AG09309 (cell line): ENCODE data around the gene MTMR12.

Experiments
- DNase-seq: peaks from one replicate; pipeline ENCODE4 v3.0.0-alpha.2; 2010; ENCODE audit warnings: low read depth
- H3K4me3 ChIP-seq: 2 replicates; pipeline ENCODE4 v1.5.1; 2011; ENCODE audit warnings: mild to moderate bottlenecking, low read depth, low read length, moderate library complexity; ENCODE audit not compliant: control insufficient read depth
- CTCF ChIP-seq: IDR thresholded peaks from 2 replicates; pipeline ENCODE4 v1.5.1; 2011; ENCODE audit warnings: mild to moderate bottlenecking, low read depth, low read length, inconsistent platforms; ENCODE audit not compliant: insufficient read depth, control insufficient read depth; ENCODE audit errors: missing control alignments

Gene MTMR12

GRCh38 chr5:32332361-32332760 lies 19.6 kb upstream of the MTMR12 start:
- H3K4me3 ChIP-seq, result no peak overlapping the region
- TF ChIP-seq CTCF, result no peak
- DNase-seq, result no peak

- no peak for DNase-seq
- H3K4me3 ChIP-seq, result no peak overlapping the region
- no peak for TF ChIP-seq CTCF
These were observed 19.2 kb upstream of the MTMR12 start for GRCh38 chr5:32331935-32332274.

- TF ChIP-seq CTCF, result no peak
- no peak overlapping the region for H3K4me3 ChIP-seq
- no peak for DNase-seq
These were observed 18.6 kb upstream of the MTMR12 start for GRCh38 chr5:32331217-32331934.

GRCh38 chr5:32330126-32330971 lies 17.6 kb upstream of the MTMR12 start:
- H3K4me3 ChIP-seq, result no peak overlapping the region
- no peak for DNase-seq

GRCh38 chr5:32329395-32329834 lies 16.7 kb upstream of the MTMR12 start:
- H3K4me3 ChIP-seq, result no peak overlapping the region
- TF ChIP-seq CTCF, result peak; percentile 86
- DNase-seq, result peak; percentile 34

More at GRCh38 chr5:32330126-32330971, 17.6 kb upstream of the MTMR12 start:
- no peak for TF ChIP-seq CTCF

GRCh38 chr5:32326216-32326772 lies 13.6 kb upstream of the MTMR12 start:
- TF ChIP-seq CTCF, result no peak
- no peak overlapping the region for H3K4me3 ChIP-seq
- DNase-seq, result no peak
